ENCODE measurements around the gene MAGI1.

The MAGI1 gene

GRCh38 chr3:65445573-65446169 lies 593.0 kb downstream of the MAGI1 start:
- no peak for DNase-seq (ENCODE audit: low read depth in 1 of 2, low spot score in 1 of 2)

GRCh38 chr3:65444447-65444815 lies 594.3 kb downstream of the MAGI1 start:
- no peak for DNase-seq (ENCODE audit: low read depth in 1 of 2, low spot score in 1 of 2)

- DNase-seq (ENCODE audit: low read depth in 1 of 2, low spot score in 1 of 2): no peak
Observed at GRCh38 chr3:65443739-65444446, 594.8 kb downstream of the MAGI1 start.

- DNase-seq (ENCODE audit: low read depth in 1 of 2, low spot score in 1 of 2): no peak
Observed at GRCh38 chr3:65439641-65440284, 599.0 kb downstream of the MAGI1 start.

- DNase-seq (ENCODE audit: low read depth in 1 of 2, low spot score in 1 of 2): no peak
Observed at GRCh38 chr3:65438612-65439011, 600.1 kb downstream of the MAGI1 start.

GRCh38 chr3:65438096-65438495 lies 600.6 kb downstream of the MAGI1 start:
- no peak for DNase-seq (ENCODE audit: low read depth in 1 of 2, low spot score in 1 of 2)

- no peak for DNase-seq (ENCODE audit: low read depth in 1 of 2, low spot score in 1 of 2)
Observed at GRCh38 chr3:65436580-65436979, 602.1 kb downstream of the MAGI1 start.

GRCh38 chr3:65433480-65433879 lies 605.2 kb downstream of the MAGI1 start:
- DNase-seq (ENCODE audit: low read depth in 1 of 2, low spot score in 1 of 2): no peak

- DNase-seq (ENCODE audit: low read depth in 1 of 2, low spot score in 1 of 2): no peak
Observed at GRCh38 chr3:65432388-65433003, 606.2 kb downstream of the MAGI1 start.

GRCh38 chr3:65425880-65426279 lies 612.8 kb downstream of the MAGI1 start:
- DNase-seq (ENCODE audit: low read depth in 1 of 2, low spot score in 1 of 2): no peak

GRCh38 chr3:65422154-65422553 lies 616.6 kb downstream of the MAGI1 start:
- no peak for DNase-seq (ENCODE audit: low read depth in 1 of 2, low spot score in 1 of 2)

GRCh38 chr3:65419233-65419632 lies 619.5 kb downstream of the MAGI1 start:
- DNase-seq (ENCODE audit: low read depth in 1 of 2, low spot score in 1 of 2): no peak

GRCh38 chr3:65413891-65414290 lies 624.8 kb downstream of the MAGI1 start:
- DNase-seq (ENCODE audit: low read depth in 1 of 2, low spot score in 1 of 2): no peak

- no peak for DNase-seq (ENCODE audit: low read depth in 1 of 2, low spot score in 1 of 2)
Observed at GRCh38 chr3:65412588-65412987, 626.1 kb downstream of the MAGI1 start.

GRCh38 chr3:65411367-65411766 lies 627.4 kb downstream of the MAGI1 start:
- DNase-seq (ENCODE audit: low read depth in 1 of 2, low spot score in 1 of 2): no peak

GRCh38 chr3:65409176-65409569 lies 629.5 kb downstream of the MAGI1 start:
- no peak for DNase-seq (ENCODE audit: low read depth in 1 of 2, low spot score in 1 of 2)

GRCh38 chr3:65408531-65409175 lies 630.1 kb downstream of the MAGI1 start:
- DNase-seq (ENCODE audit: low read depth in 1 of 2, low spot score in 1 of 2): no peak

GRCh38 chr3:65406470-65406869 lies 632.2 kb downstream of the MAGI1 start:
- no peak for DNase-seq (ENCODE audit: low read depth in 1 of 2, low spot score in 1 of 2)

GRCh38 chr3:65402597-65402996 lies 636.1 kb downstream of the MAGI1 start:
- DNase-seq (ENCODE audit: low read depth in 1 of 2, low spot score in 1 of 2): no peak

GRCh38 chr3:65401359-65402305 lies 637.1 kb downstream of the MAGI1 start:
- DNase-seq (ENCODE audit: low read depth in 1 of 2, low spot score in 1 of 2): no peak

GRCh38 chr3:65400899-65401298 lies 637.8 kb downstream of the MAGI1 start:
- DNase-seq (ENCODE audit: low read depth in 1 of 2, low spot score in 1 of 2): no peak
